ENCODE measurements around the gene PLA2G15. TPM values are rescaled to one million over a fixed set of nuclear protein-coding genes. Genes with fewer than 3 reads are reported as not detected.
A peak's percentile ranks its signal among the peaks of the same experiment; 100 is the strongest.

The PLA2G15 gene
- total RNA-seq, 1 donor from 2014 or later = 35.5 TPM

DNA sequence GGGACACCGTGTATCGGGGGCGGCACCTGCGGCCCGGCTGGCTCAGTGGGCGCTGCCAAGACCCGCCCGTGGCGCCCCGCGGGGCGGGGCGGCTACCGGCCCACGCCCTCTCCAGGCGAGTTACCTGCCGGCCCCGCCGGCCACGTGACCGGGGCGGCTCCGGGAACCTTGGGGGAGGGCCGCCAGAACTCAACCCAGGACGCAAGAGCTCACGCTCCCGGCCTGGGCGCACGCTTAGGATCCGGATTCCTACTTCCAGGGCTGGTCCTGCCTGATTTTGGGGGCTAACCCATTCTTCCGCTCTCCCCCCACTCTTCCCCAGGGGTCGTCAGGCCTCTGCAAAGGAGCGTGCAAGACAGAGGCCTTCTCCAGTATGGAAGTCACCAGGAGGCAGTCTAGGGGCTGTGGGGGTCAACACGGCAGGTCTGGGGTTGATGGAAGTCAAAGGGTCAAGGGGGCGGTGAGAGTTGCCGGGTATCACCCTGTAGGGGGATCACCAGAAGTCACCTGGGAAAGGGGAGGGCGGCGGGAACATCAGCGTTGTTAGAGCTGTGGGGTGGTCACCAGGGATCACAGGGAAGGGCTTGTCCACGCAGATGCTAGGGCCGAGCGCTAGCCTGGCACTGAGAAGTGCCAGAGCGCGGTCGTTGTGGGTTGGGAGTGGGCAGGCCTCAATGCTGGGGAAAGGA lies 8.9 kb upstream of the PLA2G15 start:
- H3K36me3 ChIP-seq = no peaks in the 10 kb centered on the region
- peak overlapping the region; percentile 74 for H3K4me3 ChIP-seq
- TF ChIP-seq, protein P1, sequence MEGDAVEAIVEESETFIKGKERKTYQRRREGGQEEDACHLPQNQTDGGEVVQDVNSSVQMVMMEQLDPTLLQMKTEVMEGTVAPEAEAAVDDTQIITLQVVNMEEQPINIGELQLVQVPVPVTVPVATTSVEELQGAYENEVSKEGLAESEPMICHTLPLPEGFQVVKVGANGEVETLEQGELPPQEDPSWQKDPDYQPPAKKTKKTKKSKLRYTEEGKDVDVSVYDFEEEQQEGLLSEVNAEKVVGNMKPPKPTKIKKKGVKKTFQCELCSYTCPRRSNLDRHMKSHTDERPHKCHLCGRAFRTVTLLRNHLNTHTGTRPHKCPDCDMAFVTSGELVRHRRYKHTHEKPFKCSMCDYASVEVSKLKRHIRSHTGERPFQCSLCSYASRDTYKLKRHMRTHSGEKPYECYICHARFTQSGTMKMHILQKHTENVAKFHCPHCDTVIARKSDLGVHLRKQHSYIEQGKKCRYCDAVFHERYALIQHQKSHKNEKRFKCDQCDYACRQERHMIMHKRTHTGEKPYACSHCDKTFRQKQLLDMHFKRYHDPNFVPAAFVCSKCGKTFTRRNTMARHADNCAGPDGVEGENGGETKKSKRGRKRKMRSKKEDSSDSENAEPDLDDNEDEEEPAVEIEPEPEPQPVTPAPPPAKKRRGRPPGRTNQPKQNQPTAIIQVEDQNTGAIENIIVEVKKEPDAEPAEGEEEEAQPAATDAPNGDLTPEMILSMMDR (IDR thresholded peaks at IDR 0.05; ENCODE audit: borderline replicate concordance) = no peak
- H3K4me1 ChIP-seq = peaks cover 34% of the 10 kb centered on the region
- no peak for DNase-seq
- H3K27me3 ChIP-seq (ENCODE audit: low read depth) = no peaks in the 10 kb centered on the region
- intact Hi-C loops (cut with micrococcal nuclease) = loop anchor here (5.0 kb wide), 1 partner anchor 994 kb away; no protein-coding TSS in a partner anchor
- peak overlapping the region; percentile 17 for H3K27ac ChIP-seq (replicated peaks)
- H3K9me3 ChIP-seq (replicated peaks) = no peaks in the 10 kb centered on the region

DNA sequence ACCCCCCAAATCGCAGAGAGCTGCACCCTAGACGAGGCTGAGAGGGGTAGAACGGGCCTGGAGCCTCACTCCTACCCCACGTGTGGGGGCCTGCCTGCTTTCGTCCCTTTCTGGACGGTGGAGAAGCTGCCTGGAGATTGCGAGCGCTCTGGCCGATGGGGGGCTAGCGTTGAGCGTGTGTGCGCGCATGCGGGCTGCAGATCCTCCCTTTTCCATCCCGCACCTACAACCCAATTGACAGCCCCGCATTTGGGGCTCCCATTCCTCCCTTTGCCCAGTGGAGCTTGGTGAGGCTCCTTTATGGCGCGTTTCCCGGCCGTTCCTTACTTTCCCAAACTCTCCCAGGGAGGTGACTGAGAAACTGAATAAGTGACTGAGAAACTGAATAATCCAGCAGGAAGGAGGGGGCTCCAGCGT lies 8.3 kb upstream of the PLA2G15 start:
- peak overlapping the region; percentile 91 for H3K27ac ChIP-seq (replicated peaks)
- TF ChIP-seq, protein P1 (IDR thresholded peaks at IDR 0.05; ENCODE audit: borderline replicate concordance) = no peak
- DNase-seq = no peak
- H3K4me1 ChIP-seq = peaks cover 34% of the 10 kb centered on the region
- H3K9me3 ChIP-seq (replicated peaks) = no peaks in the 10 kb centered on the region
- intact Hi-C loops (cut with micrococcal nuclease) = loop anchor here (5.0 kb wide), 1 partner anchor 995 kb away; no protein-coding TSS in a partner anchor
- H3K27me3 ChIP-seq (ENCODE audit: low read depth) = no peaks in the 10 kb centered on the region
- no peaks in the 10 kb centered on the region for H3K36me3 ChIP-seq
- peak overlapping the region; percentile 74 for H3K4me3 ChIP-seq

DNA sequence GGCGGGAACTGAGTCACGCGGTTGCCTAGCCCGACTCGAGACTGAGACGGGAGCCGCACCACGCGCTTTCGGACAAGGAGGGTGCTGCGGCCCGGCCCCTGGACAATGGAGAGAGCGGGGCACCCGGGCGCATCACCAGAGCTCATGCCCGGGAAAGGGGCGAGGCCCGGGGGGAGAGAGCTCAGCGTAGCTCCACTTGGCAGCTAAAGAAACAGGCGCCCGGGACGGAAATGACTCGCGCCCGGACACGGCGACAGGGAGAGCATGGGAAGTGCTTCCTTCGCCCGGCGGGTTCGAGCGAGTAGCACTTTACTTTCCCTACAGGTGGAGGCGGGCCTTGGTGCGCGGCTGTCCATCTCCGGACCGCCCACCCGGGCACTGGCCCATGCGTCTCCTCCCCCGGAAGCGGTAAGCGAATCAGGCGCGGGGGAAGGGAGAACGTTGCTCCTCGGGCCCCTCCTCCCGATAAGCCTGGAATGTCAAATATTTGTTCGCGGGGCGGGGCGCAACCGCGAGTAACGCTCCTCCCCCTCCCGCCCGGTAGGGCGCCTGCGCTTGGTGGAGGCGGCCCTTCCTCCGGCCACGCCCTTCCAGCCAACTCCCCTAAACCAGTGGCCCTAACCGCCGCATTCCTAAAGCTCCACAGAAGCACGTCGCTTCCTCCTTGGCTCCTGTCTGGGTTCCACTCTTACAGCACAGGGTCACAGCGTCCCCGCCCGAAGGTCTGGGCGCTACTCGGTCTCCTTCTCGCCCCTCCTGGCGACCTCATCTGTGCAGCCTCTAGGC lies 7.7 kb upstream of the PLA2G15 start:
- intact Hi-C loops (cut with micrococcal nuclease) = loop anchor here (5.0 kb wide), 1 partner anchor 995 kb away; no protein-coding TSS in a partner anchor

DNA sequence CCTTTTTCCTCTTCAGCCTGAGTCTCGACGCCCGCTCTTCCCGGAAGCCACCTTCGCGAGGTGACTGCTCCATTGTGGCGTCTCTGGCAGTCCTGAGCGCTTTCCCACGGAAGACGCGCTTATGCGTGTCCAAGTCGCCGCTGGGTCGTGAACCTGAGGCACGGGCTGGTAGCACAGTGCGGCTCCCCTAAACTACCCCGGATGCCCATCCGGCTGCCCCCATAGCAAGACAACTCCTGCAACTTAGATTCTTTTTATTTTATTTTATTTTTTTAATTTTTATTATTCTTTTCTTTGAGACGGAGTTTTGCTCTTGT lies 7.2 kb upstream of the PLA2G15 start:
- no peak for DNase-seq
- Histone ChIP-seq H3K36me3 (no peaks in the 10 kb centered on the region), H3K4me1 (peaks cover 34% of the 10 kb centered on the region), H3K9me3 (replicated peaks) (no peaks in the 10 kb centered on the region), H3K27ac (replicated peaks) (peak overlapping the region; percentile 91), H3K27me3 (ENCODE audit: low read depth) (no peaks in the 10 kb centered on the region), H3K4me3 (peak overlapping the region; percentile 74)
- TF ChIP-seq, protein P1 (IDR thresholded peaks at IDR 0.05; ENCODE audit: borderline replicate concordance) = no peak
- intact Hi-C loops (cut with micrococcal nuclease) = loop anchor here (5.0 kb wide), 1 partner anchor 996 kb away; no protein-coding TSS in a partner anchor

More for the DNA sequence above, 7.7 kb upstream of the PLA2G15 start:
- H3K4me3 ChIP-seq = peak overlapping the region; percentile 74
- TF ChIP-seq, protein P1 (IDR thresholded peaks at IDR 0.05; ENCODE audit: borderline replicate concordance) = no peak
- peak overlapping the region; percentile 91 for H3K27ac ChIP-seq (replicated peaks)
- H3K4me1 ChIP-seq = peaks cover 34% of the 10 kb centered on the region
- H3K36me3 ChIP-seq = no peaks in the 10 kb centered on the region
- no peaks in the 10 kb centered on the region for H3K27me3 ChIP-seq (ENCODE audit: low read depth)
- no peaks in the 10 kb centered on the region for H3K9me3 ChIP-seq (replicated peaks)
- DNase-seq = peak; percentile 98

DNA sequence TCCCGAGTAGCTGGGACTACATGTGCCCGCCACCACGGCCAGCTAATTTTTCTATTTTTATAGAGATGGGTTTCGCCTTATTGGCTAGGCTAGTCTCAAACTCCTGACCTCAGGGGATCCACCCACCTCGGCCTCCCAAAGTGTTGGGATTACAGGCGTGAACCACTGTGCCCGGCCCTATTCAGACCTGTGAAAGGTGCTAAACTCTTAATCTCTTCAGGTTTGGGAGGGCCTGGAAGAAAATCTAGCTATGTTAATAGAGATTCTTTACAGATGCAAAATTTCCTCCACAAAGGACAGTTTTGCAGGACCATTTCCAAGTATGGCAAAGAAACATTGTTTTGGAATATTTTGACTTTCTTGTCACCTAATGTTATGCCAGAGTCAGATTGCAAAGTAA lies 3.1 kb upstream of the PLA2G15 start:
- DNase-seq = no peak
- Histone ChIP-seq H3K9me3 (replicated peaks) (no peaks in the 10 kb centered on the region), H3K27me3 (ENCODE audit: low read depth) (no peaks in the 10 kb centered on the region), H3K4me3 (no peak overlapping the region), H3K27ac (replicated peaks) (no peak overlapping the region), H3K4me1 (peaks cover 48% of the 10 kb centered on the region), H3K36me3 (no peaks in the 10 kb centered on the region)
- TF ChIP-seq, protein P1 (IDR thresholded peaks at IDR 0.05; ENCODE audit: borderline replicate concordance) = no peak
- intact Hi-C loops (cut with micrococcal nuclease) = no loop called here
